Neural progenitor cell (in vitro differentiated cells): Measurements from ENCODE around the gene ANKS1B. TPM values are rescaled to one million over a fixed set of nuclear protein-coding genes. Genes with fewer than 3 reads are reported as not detected.

Source experiments
- DNase-seq: peaks from one replicate; pipeline ENCODE4 v3.0.0-alpha.2; 2016; ENCODE audit warnings: low spot score
- H2AFZ ChIP-seq: fragments of 200-600 bp; sonication (generic); replicated peaks from 2 replicates; pipeline ENCODE4 v1.6.1; 2016; ENCODE audit warnings: antibody characterized with exemption
- H3F3A ChIP-seq: fragments of 200-600 bp; sonication (generic); 2 replicates; pipeline ENCODE4 v1.6.1; 2016; ENCODE audit warnings: antibody characterized with exemption, low read depth
- H3K27ac ChIP-seq: fragments of 200-600 bp; sonication (generic); 2 replicates; pipeline ENCODE4 v1.5.1; 2016; ENCODE audit warnings: mild to moderate bottlenecking
- H3K27me3 ChIP-seq: fragments of 200-600 bp; sonication (generic); 2 replicates; pipeline ENCODE4 v1.6.1; 2016; ENCODE audit warnings: mild to moderate bottlenecking, moderate library complexity
- H3K36me3 ChIP-seq: fragments of 200-600 bp; sonication (generic); 2 replicates; pipeline ENCODE4 v1.5.1; 2016
- H3K4me1 ChIP-seq: fragments of 200-600 bp; sonication (generic); 2 replicates; pipeline ENCODE4 v1.6.1; 2016; ENCODE audit warnings: mixed run types
- H3K4me2 ChIP-seq: fragments of 200-600 bp; sonication (generic); 2 replicates; pipeline ENCODE4 v1.6.1; 2016
- H3K4me3 ChIP-seq: fragments of 200-600 bp; sonication (generic); 2 replicates; pipeline ENCODE4 v1.5.1; 2016
- H3K79me2 ChIP-seq: fragments of 200-600 bp; sonication (generic); 2 replicates; pipeline ENCODE4 v1.6.1; 2016; ENCODE audit warnings: low read depth
- H3K9ac ChIP-seq: fragments of 200-600 bp; sonication (generic); 2 replicates; pipeline ENCODE4 v1.6.1; 2016
- H3K9me3 ChIP-seq: fragments of 200-600 bp; sonication (generic); 2 replicates; pipeline ENCODE4 v1.5.1; 2016; ENCODE audit warnings: low read depth
- H4K20me1 ChIP-seq: fragments of 200-600 bp; sonication (generic); 2 replicates; pipeline ENCODE4 v1.6.1; 2016; ENCODE audit warnings: low read depth
- H3K27ac Mint-ChIP-seq: 3 replicates; pipeline ENCODE4 v1.8.0; 2021; ENCODE audit warnings: mixed read lengths
- H3K27me3 Mint-ChIP-seq: 2 replicates; pipeline ENCODE4 v1.8.0; 2022; ENCODE audit warnings: low read depth, mild to moderate bottlenecking, inconsistent platforms, moderate library complexity, mixed read lengths; ENCODE audit not compliant: insufficient read depth
- H3K36me3 Mint-ChIP-seq: 3 replicates; pipeline ENCODE4 v1.8.0; 2021; ENCODE audit warnings: mixed read lengths
- H3K4me1 Mint-ChIP-seq: 3 replicates; pipeline ENCODE4 v1.8.0; 2021; ENCODE audit warnings: mixed read lengths
- H3K4me3 Mint-ChIP-seq: 3 replicates; pipeline ENCODE4 v1.8.0; 2021; ENCODE audit warnings: mild to moderate bottlenecking, moderate library complexity, mixed read lengths
- H3K9me3 Mint-ChIP-seq: 3 replicates; pipeline ENCODE4 v1.8.0; 2020; ENCODE audit warnings: mixed read lengths
- EZH2 ChIP-seq: fragments of 200-600 bp; sonication (generic); IDR thresholded peaks from 2 replicates; pipeline ENCODE4 v1.6.1; 2017; ENCODE audit warnings: antibody characterized with exemption, mild to moderate bottlenecking, moderate library complexity
- EZH2phosphoT487 ChIP-seq: fragments of 200-600 bp; sonication (generic); IDR thresholded peaks from 2 replicates; pipeline ENCODE4 v1.6.1; 2017; ENCODE audit warnings: antibody characterized with exemption
- total RNA-seq: library from RNA; depleted of rRNA; stranded (reverse); fragments of >200 nt; gene quantifications from 2 replicates; pipeline ENCODE4 v1.2.3, GENCODE V29; 2015; ENCODE audit warnings: low replicate concordance
- TF ChIP-seq, protein P1 (sequence below): fragments of 200-600 bp; sonication (generic); IDR thresholded peaks from 2 replicates; pipeline ENCODE4 v1.5.1; 2017; ENCODE audit warnings: antibody characterized with exemption, mild to moderate bottlenecking

The ANKS1B gene
- total RNA-seq, 1 donor from 2014 or later = 7.9 TPM

DNA sequence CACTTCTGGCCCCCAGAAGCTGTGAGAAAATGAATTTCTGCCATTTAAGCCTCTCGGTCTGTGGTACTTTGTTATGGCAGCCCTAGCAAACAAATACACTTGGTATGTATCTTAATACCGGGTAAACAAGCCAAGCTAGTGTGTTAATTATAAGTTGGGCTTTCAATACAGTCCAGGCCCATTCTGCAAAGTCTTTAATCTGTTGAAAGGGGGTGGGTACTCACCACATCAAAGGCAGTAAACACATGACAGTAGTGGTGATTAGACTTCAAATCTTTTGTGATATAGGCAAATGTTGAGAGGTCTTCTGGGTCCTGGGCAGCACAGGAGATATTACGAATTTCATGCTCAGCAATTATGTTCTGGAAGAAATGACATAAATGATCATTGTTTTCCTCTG lies 1211.9 kb downstream of the ANKS1B start:
- Histone ChIP-seq H3K27ac (no peak overlapping the region), H2AFZ (no peak overlapping the region), H3F3A (no peaks in the 10 kb centered on the region), H3K4me1 (peaks cover 8% of the 10 kb centered on the region), H3K27me3 (no peaks in the 10 kb centered on the region), H3K4me2 (no peak overlapping the region), H4K20me1 (no peaks in the 10 kb centered on the region), H3K36me3 (no peaks in the 10 kb centered on the region), H3K79me2 (no peaks in the 10 kb centered on the region), H3K9me3 (no peaks in the 10 kb centered on the region), H3K4me3 (no peak overlapping the region), H3K9ac (no peak overlapping the region)
- H3K4me3 Mint-ChIP-seq = no peak overlapping the region
- no peak for TF ChIP-seq EZH2phosphoT487
- TF ChIP-seq, protein P1, sequence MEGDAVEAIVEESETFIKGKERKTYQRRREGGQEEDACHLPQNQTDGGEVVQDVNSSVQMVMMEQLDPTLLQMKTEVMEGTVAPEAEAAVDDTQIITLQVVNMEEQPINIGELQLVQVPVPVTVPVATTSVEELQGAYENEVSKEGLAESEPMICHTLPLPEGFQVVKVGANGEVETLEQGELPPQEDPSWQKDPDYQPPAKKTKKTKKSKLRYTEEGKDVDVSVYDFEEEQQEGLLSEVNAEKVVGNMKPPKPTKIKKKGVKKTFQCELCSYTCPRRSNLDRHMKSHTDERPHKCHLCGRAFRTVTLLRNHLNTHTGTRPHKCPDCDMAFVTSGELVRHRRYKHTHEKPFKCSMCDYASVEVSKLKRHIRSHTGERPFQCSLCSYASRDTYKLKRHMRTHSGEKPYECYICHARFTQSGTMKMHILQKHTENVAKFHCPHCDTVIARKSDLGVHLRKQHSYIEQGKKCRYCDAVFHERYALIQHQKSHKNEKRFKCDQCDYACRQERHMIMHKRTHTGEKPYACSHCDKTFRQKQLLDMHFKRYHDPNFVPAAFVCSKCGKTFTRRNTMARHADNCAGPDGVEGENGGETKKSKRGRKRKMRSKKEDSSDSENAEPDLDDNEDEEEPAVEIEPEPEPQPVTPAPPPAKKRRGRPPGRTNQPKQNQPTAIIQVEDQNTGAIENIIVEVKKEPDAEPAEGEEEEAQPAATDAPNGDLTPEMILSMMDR = no peak
- TF ChIP-seq EZH2 = no peak
- H3K27me3 Mint-ChIP-seq = peaks cover 2% of the 10 kb centered on the region
- no peak for DNase-seq
- H3K9me3 Mint-ChIP-seq = no peaks in the 10 kb centered on the region
- H3K27ac Mint-ChIP-seq = no peak overlapping the region
- H3K36me3 Mint-ChIP-seq = peaks cover 5% of the 10 kb centered on the region
- no peaks in the 10 kb centered on the region for H3K4me1 Mint-ChIP-seq

DNA sequence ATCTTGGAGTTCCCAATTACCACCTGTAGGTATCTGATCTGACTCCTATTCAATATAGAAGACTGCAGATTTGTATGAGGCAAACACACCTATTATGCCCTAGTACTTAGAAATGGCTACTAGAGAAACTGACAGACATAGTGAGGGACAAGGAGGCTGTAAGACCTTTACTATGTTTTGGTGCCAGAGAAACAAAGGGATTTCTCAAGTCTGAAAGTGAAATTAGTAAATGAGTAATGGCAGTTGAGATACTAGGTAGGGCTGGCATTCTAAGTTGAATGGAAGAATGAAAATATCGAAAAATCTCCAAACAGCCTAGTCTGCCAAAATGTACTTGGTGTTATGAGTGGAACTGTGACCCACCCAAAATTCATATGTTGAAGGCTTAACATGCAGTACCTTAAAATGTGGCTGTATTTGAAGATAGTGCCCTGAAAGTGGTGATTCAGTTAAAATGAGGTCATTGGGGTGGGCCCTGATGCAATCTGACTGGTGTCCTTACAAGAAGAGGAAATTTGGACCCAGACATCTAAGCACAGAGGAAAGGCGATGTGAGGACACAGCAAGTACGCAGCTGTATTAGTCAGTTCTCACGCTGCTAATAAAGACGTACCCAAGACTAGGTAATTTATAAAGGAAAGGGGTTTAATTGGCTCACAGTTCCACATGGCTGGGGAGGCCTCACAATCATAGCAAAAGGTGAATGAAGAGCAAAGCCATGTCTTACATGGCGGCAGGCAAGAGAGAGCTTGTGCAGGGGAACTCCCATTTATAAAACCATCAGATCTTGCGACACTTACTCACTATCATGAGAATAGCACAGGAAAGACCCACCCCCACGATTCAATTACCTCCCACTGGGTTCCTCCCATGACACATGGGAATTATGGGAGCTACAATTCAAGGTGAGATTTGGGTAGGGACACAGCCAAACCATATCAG lies 1212.7 kb downstream of the ANKS1B start:
- peaks cover 5% of the 10 kb centered on the region for H3K36me3 Mint-ChIP-seq
- H3K36me3 ChIP-seq = no peaks in the 10 kb centered on the region

DNA sequence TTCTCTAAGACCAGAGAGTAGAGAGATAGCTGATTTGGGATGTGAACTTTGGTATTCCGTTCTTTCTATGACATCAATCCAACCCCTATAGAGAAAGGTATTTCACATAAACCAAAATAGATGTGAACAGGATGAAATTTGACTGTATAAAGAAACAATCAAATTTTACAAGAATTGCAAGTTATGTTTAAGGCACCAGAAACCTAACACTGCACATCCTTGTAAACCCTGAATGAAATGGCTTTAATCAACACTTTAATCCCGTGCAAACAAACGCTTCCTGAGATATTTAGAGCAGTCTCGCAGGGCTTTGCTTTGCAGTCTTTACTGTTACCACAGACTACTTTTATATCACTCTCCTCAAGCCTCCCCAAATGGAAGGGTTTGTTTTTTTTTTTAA lies 1214.5 kb downstream of the ANKS1B start:
- H2AFZ ChIP-seq = no peak overlapping the region
- no peak overlapping the region for H3K9ac ChIP-seq
- peaks cover 8% of the 10 kb centered on the region for H3K4me1 ChIP-seq
- Mint-ChIP-seq H3K4me1 (no peaks in the 10 kb centered on the region), H3K27ac (no peak overlapping the region), H3K9me3 (no peaks in the 10 kb centered on the region), H3K27me3 (peaks cover 2% of the 10 kb centered on the region), H3K36me3 (peaks cover 5% of the 10 kb centered on the region), H3K4me3 (no peak overlapping the region)
- no peaks in the 10 kb centered on the region for H3K9me3 ChIP-seq
- H3K4me3 ChIP-seq = no peak overlapping the region
- no peak overlapping the region for H3K27ac ChIP-seq
- H3K27me3 ChIP-seq = no peaks in the 10 kb centered on the region
- no peak for DNase-seq
- no peaks in the 10 kb centered on the region for H3F3A ChIP-seq
- no peaks in the 10 kb centered on the region for H4K20me1 ChIP-seq
- no peak overlapping the region for H3K4me2 ChIP-seq
- no peaks in the 10 kb centered on the region for H3K36me3 ChIP-seq
- TF ChIP-seq EZH2phosphoT487 (no peak), EZH2 (no peak)
- TF ChIP-seq, protein P1 = no peak
- H3K79me2 ChIP-seq = no peaks in the 10 kb centered on the region

More for the DNA sequence above, 1212.7 kb downstream of the ANKS1B start:
- Mint-ChIP-seq H3K27me3 (no peaks in the 10 kb centered on the region), H3K4me1 (no peaks in the 10 kb centered on the region), H3K9me3 (no peaks in the 10 kb centered on the region), H3K27ac (no peak overlapping the region), H3K4me3 (no peak overlapping the region)
- H3K4me1 ChIP-seq = peaks cover 8% of the 10 kb centered on the region
- H3K27ac ChIP-seq = no peak overlapping the region
- H3K9ac ChIP-seq = no peak overlapping the region
- no peak for DNase-seq
- no peaks in the 10 kb centered on the region for H3K27me3 ChIP-seq
- no peaks in the 10 kb centered on the region for H3F3A ChIP-seq
- H2AFZ ChIP-seq = no peak overlapping the region
- TF ChIP-seq, protein P1 = no peak
- no peak overlapping the region for H3K4me2 ChIP-seq
- no peaks in the 10 kb centered on the region for H3K79me2 ChIP-seq
- no peaks in the 10 kb centered on the region for H3K9me3 ChIP-seq
- no peaks in the 10 kb centered on the region for H4K20me1 ChIP-seq
- H3K4me3 ChIP-seq = no peak overlapping the region
